Stimulated activated naive CD8-positive, alpha-beta T cell treated with anti-CD3 and anti-CD28 coated beads, Interleukin-15, Interleukin-2, amounts not matched to agents 100 ng/mL and 50 ng/mL, for 24 hours (primary cell): ENCODE results near the gene ZC3H7A.
"Not testable (repeated sequence)": the region's sequence is repeated elsewhere in the genome, so short reads cannot be mapped to it uniquely, and the experiment has no call there.

Source experiments
- H3K27ac Mint-ChIP-seq: one replicate; pipeline ENCODE4 v1.8.0; 2021; ENCODE audit warnings: mild to moderate bottlenecking, mixed read lengths
- H3K27me3 Mint-ChIP-seq: one replicate; pipeline ENCODE4 v1.8.0; 2021; ENCODE audit warnings: mixed read lengths
- H3K36me3 Mint-ChIP-seq: one replicate; pipeline ENCODE4 v1.8.0; 2021; ENCODE audit warnings: low read depth, mixed read lengths
- H3K4me1 Mint-ChIP-seq: one replicate; pipeline ENCODE4 v1.8.0; 2021; ENCODE audit warnings: low read depth, mixed read lengths
- H3K4me3 Mint-ChIP-seq: one replicate; pipeline ENCODE4 v1.8.0; 2021; ENCODE audit warnings: mild to moderate bottlenecking, mixed read lengths
- H3K9me3 Mint-ChIP-seq: one replicate; pipeline ENCODE4 v1.8.0; 2021; ENCODE audit warnings: mixed read lengths

The ZC3H7A gene, protein sequence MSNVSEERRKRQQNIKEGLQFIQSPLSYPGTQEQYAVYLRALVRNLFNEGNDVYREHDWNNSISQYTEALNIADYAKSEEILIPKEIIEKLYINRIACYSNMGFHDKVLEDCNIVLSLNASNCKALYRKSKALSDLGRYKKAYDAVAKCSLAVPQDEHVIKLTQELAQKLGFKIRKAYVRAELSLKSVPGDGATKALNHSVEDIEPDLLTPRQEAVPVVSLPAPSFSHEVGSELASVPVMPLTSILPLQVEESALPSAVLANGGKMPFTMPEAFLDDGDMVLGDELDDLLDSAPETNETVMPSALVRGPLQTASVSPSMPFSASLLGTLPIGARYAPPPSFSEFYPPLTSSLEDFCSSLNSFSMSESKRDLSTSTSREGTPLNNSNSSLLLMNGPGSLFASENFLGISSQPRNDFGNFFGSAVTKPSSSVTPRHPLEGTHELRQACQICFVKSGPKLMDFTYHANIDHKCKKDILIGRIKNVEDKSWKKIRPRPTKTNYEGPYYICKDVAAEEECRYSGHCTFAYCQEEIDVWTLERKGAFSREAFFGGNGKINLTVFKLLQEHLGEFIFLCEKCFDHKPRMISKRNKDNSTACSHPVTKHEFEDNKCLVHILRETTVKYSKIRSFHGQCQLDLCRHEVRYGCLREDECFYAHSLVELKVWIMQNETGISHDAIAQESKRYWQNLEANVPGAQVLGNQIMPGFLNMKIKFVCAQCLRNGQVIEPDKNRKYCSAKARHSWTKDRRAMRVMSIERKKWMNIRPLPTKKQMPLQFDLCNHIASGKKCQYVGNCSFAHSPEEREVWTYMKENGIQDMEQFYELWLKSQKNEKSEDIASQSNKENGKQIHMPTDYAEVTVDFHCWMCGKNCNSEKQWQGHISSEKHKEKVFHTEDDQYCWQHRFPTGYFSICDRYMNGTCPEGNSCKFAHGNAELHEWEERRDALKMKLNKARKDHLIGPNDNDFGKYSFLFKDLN

DNA sequence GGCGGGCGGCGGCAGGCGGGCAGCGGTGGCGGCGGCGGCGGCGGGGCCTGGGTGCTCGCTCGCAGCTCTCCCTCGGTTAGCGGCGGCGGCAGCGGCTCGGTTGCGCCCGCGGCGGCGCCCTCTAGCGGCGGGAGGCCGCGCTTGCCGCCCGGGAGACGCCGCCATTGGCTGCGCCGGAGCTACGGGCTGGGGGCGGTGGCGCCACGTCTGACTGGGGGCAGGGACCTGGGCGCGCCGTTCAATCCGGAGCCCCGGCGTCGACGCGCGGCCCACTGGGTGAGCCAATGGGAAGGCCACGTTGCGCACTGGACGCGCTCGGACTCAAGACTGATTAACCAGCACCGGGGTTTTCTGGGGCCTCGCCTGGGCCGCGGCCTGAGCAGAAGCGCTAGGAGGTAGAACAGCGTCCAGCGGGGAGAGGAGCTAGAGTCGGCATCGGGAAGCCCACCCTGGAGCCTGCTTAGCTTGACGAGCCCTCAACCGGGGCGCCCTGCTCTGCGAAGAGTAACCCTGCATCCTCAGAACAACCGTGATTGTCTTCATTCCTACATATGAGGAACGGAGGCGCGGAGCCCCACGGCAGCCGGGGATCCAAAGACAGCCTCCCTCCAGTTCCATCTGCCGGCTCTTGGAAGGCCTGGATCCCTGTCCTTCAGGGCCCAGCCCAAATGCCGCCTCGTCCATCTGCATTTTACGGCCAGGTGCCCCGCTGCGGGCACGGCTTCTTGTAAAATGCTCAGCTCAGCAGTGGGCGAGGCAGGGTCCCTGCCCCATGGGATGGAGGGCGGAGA is at the start of gene ZC3H7A:
Gene ZC3H7A, minus strand, starts transcription at position 93 of the 791 bp plus-strand sequence. CDS start 14,904 bp downstream, outside the sequence.
- Mint-ChIP-seq H3K36me3 (peaks cover 22% of the 10 kb centered on the region), H3K27me3 (no peaks in the 10 kb centered on the region), H3K9me3 (no peaks in the 10 kb centered on the region), H3K4me3 (peak within 1 kb of the TSS; percentile 91), H3K27ac (peak within 1 kb of the TSS; percentile 93), H3K4me1 (peaks cover 77% of the 10 kb centered on the region)

DNA sequence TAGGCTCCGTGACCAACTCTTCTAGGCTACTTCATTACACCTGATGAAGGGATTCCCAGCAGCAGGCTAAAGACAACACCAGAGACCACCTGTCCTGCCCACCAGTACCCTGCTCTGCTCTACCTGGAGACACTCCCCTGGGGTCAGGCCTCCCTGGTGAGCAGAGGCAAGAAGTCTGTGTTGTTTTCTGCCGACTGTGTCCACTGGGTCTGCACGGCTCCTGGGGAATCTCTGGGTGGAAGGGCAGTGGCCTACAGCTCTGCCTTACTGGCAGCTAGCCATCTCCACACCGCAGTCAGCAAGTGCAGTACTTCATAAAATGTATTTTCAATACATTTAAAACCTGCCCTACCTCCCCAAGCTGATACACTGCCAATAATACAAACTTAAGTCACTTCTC is 47.4 kb upstream of the ZC3H7A start:
- Mint-ChIP-seq H3K9me3 (no peaks in the 10 kb centered on the region), H3K27me3 (no peaks in the 10 kb centered on the region), H3K4me1 (peaks cover 35% of the 10 kb centered on the region), H3K4me3 (no peak overlapping the region), H3K36me3 (peaks cover 84% of the 10 kb centered on the region), H3K27ac (no peak overlapping the region)

DNA sequence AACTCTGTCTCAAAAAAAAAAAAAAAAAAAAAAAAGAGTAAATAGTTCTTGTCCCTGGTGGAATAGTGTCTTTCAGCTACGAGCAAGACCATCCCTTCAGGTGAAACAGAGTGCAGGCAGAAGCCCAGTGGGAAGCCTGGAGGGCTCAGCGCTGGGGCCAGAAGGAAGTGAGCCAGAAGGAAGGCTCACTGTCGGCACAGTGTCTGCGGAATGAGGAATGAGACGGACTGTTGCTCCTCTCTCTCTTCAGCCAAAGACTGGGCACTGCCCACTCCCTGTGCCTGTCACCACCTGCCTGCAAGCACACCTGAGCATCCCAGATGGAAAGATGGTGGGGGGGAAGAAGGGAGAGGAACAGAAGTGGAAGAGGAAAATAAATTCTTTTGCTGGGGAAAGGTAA is 46.8 kb upstream of the ZC3H7A start:
- H3K27me3 Mint-ChIP-seq, result no peaks in the 10 kb centered on the region
- H3K4me1 Mint-ChIP-seq, result peaks cover 28% of the 10 kb centered on the region
- no peaks in the 10 kb centered on the region for H3K9me3 Mint-ChIP-seq
- no peak overlapping the region for H3K4me3 Mint-ChIP-seq
- peaks cover 84% of the 10 kb centered on the region for H3K36me3 Mint-ChIP-seq
- H3K27ac Mint-ChIP-seq, result no peak overlapping the region

DNA sequence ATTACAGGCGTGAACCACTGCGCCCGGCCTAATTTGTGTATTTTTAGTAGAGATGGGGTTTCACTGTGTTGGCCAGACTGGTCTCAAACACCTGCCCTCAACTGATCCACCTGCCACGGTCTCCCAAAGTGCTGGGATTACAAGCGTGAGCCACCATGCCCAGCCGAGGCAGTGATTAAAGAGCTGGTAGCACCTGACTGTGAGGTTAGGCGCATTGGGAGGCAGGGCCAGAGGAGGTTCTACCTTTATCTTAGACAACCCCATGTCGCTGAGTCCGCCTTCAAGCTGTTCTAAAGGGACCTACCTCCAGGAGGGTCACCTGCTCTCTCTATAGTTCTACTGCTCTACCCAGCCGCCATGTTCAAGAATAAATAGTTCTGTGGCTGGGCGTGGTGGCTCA is 46.1 kb upstream of the ZC3H7A start:
- no peaks in the 10 kb centered on the region for H3K9me3 Mint-ChIP-seq
- H3K27ac Mint-ChIP-seq, result no peak overlapping the region
- peaks cover 22% of the 10 kb centered on the region for H3K4me1 Mint-ChIP-seq
- H3K36me3 Mint-ChIP-seq, result peaks cover 79% of the 10 kb centered on the region
- H3K4me3 Mint-ChIP-seq, result no peak overlapping the region
- H3K27me3 Mint-ChIP-seq, result no peaks in the 10 kb centered on the region

DNA sequence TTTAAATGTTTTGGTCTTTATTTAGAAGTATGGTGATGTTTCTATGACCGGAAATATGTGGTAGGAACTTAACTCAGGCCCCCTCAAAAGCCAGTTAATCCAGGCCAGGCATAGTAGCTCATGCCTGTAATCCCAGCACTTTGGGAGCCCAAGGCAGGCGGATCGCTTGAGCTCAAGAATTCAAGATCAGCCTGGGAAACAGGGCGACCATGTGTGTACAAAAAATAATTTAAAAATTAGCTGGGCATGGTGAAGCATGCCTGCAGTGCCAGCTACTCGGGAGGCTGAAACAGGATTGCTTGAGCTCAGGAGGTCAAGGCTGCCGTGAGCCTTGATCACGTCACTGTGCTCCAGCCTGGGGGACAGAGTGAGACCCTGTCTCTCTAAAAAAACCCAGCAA is 44.0 kb upstream of the ZC3H7A start:
- Mint-ChIP-seq H3K36me3 (peaks cover 81% of the 10 kb centered on the region), H3K27ac (no peak overlapping the region), H3K4me1 (peaks cover 10% of the 10 kb centered on the region), H3K4me3 (no peak overlapping the region), H3K27me3 (no peaks in the 10 kb centered on the region), H3K9me3 (no peaks in the 10 kb centered on the region)

- no peak overlapping the region for H3K27ac Mint-ChIP-seq
- H3K4me3 Mint-ChIP-seq, result no peak overlapping the region
- H3K27me3 Mint-ChIP-seq, result no peaks in the 10 kb centered on the region
- no peaks in the 10 kb centered on the region for H3K9me3 Mint-ChIP-seq
- H3K4me1 Mint-ChIP-seq, result no peaks in the 10 kb centered on the region
- H3K36me3 Mint-ChIP-seq, result peaks cover 53% of the 10 kb centered on the region
These were observed 39.7 kb upstream of the ZC3H7A start for GRCh38 chr16:11836650-11837244.

DNA sequence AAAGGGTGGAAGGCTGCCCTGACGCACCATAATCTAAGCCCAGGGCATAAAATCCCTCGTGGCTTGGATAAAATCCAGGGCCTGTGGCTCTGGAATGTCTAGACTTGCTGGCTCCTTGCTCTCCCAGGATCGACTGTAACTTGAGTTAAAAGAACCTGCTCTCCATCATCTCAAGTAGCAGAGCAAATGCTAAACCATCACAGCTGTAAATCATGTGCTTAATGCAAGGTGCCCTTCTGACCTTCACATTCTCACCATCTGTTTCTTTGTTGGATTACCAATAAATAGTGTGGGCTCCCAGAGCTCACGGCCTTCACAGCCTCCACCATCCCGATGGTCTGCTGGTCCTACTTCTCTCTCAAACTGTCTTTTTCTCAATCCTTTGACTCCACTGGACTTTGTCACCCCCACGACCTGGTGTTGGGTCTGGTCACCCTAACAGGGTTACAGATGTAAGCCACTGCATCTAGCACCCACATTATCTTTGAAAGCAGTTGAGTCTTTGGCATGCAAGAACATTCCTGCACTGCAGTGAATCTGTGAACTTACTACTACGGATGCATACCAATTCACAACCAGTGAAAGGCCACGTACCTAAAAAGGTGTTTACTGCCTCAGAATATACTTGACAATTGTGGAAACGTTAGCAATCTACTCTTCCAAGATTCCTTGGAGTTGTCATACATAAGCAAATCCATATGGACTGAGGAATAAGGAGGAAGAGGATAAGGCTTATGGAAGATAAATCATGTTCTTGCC is 39.0 kb upstream of the ZC3H7A start:
- Mint-ChIP-seq H3K36me3 (peaks cover 46% of the 10 kb centered on the region), H3K9me3 (no peaks in the 10 kb centered on the region), H3K4me1 (no peaks in the 10 kb centered on the region), H3K4me3 (no peak overlapping the region), H3K27me3 (no peaks in the 10 kb centered on the region), H3K27ac (no peak overlapping the region)

DNA sequence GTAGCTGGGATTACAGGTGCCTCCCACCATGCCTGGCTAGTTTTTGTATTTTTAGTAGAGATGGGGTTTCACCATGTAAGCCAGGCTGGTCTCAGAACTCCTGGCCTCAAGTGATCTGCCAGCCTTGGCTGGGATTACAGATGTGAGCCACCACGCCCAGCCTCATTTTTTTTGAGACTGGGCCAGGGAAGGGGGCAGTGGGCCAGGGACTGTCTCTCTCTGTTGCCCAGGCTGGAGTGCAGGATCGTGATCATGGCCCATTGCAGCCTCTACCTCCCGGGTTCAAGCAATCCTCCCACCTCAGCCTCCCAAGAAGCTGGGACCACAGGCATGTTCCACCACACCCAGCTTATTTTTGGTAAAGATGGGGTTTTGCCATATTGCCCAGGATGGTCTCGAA is 38.3 kb upstream of the ZC3H7A start:
- no peaks in the 10 kb centered on the region for H3K27me3 Mint-ChIP-seq
- H3K4me3 Mint-ChIP-seq, result no peak overlapping the region
- no peaks in the 10 kb centered on the region for H3K4me1 Mint-ChIP-seq
- H3K36me3 Mint-ChIP-seq, result peaks cover 39% of the 10 kb centered on the region
- no peaks in the 10 kb centered on the region for H3K9me3 Mint-ChIP-seq
- H3K27ac Mint-ChIP-seq, result no peak overlapping the region

DNA sequence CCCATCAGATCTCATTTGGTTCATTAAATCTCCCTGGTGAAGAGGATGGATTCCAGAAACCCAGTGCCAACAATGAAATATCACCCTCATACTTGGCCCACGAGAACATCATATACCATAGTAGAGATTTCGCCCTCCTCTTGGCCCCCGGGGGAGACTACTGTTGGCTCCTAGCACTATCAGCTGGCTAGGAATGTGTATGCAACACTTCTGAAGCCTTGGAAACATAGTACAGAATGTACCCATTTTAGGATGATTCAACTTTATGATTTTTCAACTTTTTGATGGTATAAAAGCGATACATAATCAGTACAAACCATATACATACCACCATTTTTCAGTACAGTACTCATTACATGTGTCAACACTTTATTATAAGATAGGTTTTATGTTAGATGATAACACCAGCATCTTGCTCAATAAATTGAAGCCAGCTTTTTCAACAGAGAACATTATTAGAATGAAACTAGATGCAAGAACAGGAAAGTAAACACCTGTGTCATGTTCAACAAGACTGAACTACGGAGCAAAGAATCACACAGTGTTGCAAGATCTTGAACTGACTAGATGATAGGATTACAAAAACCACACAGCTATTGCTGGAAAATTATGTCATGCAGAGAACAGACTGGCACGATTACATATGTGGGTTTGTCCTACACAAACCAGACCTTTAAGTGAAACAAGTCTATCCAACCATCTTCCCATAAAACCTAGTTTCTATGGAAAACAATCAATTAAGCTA is 37.1 kb upstream of the ZC3H7A start:
- no peak overlapping the region for H3K27ac Mint-ChIP-seq
- no peaks in the 10 kb centered on the region for H3K4me1 Mint-ChIP-seq
- no peaks in the 10 kb centered on the region for H3K27me3 Mint-ChIP-seq
- no peaks in the 10 kb centered on the region for H3K9me3 Mint-ChIP-seq
- H3K36me3 Mint-ChIP-seq, result peaks cover 28% of the 10 kb centered on the region
- no peak overlapping the region for H3K4me3 Mint-ChIP-seq

DNA sequence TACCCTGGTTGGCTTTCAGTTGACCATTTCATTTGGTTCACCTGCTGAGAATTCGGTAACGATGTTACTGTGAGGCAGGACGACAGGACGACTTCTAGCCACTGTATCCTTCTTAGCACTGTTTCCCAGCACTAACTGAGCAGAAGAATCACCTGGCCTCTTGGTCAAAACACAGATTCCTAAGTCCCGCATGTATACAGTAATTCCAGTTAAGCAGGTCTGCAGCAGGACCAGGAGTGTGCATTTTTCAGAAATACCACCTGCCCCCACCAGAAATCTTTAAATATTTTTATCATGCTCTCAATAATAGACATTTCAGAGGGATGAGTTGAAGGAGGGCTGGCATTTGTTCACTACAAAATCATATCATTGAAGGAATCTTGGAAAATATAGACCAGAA is 31.6 kb upstream of the ZC3H7A start:
- no peak overlapping the region for H3K4me3 Mint-ChIP-seq

GRCh38 chr16:11825520-11826165 is 28.6 kb upstream of the ZC3H7A start:
- not testable (repeated sequence) for H3K4me1 Mint-ChIP-seq, H3K36me3 Mint-ChIP-seq, H3K27ac Mint-ChIP-seq

More for the DNA sequence above, 31.6 kb upstream of the ZC3H7A start:
- no peak overlapping the region for H3K27ac Mint-ChIP-seq
- no peaks in the 10 kb centered on the region for H3K4me1 Mint-ChIP-seq
- no peaks in the 10 kb centered on the region for H3K36me3 Mint-ChIP-seq
- no peaks in the 10 kb centered on the region for H3K9me3 Mint-ChIP-seq
- no peaks in the 10 kb centered on the region for H3K27me3 Mint-ChIP-seq

DNA sequence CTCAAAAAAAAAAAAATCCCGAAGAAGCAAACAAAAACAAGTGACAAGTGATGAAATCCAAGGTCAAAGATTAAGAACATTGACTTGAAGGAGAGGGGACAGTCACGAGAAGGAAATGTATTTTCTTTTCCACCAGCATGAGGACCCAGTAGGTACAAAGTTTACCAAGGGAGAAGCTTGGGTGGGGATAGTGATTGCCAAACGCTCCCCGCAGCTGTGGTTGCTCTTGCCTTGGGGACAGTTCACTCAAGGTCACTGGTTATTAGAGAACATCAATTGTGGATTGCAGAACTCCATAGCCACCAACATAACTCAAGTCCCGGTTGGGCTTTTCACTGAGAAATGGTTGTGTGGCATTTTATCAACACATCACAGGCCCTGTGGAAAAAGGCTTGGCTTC is 27.3 kb upstream of the ZC3H7A start:
- no peaks in the 10 kb centered on the region for H3K36me3 Mint-ChIP-seq
- H3K27me3 Mint-ChIP-seq, result no peaks in the 10 kb centered on the region
- H3K4me3 Mint-ChIP-seq, result no peak overlapping the region
- no peaks in the 10 kb centered on the region for H3K4me1 Mint-ChIP-seq
- no peaks in the 10 kb centered on the region for H3K9me3 Mint-ChIP-seq
- H3K27ac Mint-ChIP-seq, result no peak overlapping the region

More at GRCh38 chr16:11825520-11826165, 28.6 kb upstream of the ZC3H7A start:
- not testable (repeated sequence) for H3K9me3 Mint-ChIP-seq, H3K27me3 Mint-ChIP-seq, H3K4me3 Mint-ChIP-seq

DNA sequence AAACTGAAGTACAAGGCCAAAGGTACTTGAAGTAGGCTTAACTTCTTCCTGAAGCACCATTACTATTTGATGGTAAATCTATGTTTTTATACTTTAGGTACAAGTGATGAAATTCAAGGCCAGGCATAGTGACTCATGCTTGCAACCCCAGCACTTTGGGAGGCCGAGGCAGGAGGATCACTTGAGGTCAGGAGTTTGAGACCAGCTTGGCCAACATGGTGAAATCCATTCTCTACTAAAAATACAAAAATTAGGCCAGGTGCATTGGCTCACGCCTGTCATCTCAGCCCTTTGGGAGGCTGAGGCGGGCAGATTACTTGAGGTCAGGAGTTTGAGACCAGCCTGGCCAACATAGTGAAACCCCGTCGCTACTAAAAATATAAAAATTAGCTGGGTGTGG is 26.6 kb upstream of the ZC3H7A start:
- not testable (repeated sequence) for H3K9me3 Mint-ChIP-seq, H3K4me1 Mint-ChIP-seq, H3K27ac Mint-ChIP-seq, H3K36me3 Mint-ChIP-seq, H3K4me3 Mint-ChIP-seq, H3K27me3 Mint-ChIP-seq
